Adrenal gland (tissue), 5 donors: Measurements from ENCODE around the gene NRXN3.

Experiments used
- CTCF ChIP-seq, 6 experiments: fragments of 450-650 bp in 4 of 6; fragments of 200-600 bp in 2 of 6; sonication (generic) in 1 of 6; IDR thresholded peaks; 1 replicate in 5 of 6; 2 replicates in 1 of 6; pipeline versions ENCODE4 v1.5.1 to v1.8.0; 2016 to 2021; ENCODE audit warnings: antibody characterized with exemption in 6 of 6, mild to moderate bottlenecking in 2 of 6, moderate library complexity in 1 of 6
- POLR2A ChIP-seq, 2 donors: fragments of 450-650 bp; IDR thresholded peaks; one replicate each; pipeline ENCODE4 v1.6.1; 2017; ENCODE audit warnings: antibody characterized with exemption in 2 of 2, mild to moderate bottlenecking in 2 of 2, moderate library complexity in 1 of 2
- donor health status: DM: no; HTN: no; CAD: no.

DNA sequence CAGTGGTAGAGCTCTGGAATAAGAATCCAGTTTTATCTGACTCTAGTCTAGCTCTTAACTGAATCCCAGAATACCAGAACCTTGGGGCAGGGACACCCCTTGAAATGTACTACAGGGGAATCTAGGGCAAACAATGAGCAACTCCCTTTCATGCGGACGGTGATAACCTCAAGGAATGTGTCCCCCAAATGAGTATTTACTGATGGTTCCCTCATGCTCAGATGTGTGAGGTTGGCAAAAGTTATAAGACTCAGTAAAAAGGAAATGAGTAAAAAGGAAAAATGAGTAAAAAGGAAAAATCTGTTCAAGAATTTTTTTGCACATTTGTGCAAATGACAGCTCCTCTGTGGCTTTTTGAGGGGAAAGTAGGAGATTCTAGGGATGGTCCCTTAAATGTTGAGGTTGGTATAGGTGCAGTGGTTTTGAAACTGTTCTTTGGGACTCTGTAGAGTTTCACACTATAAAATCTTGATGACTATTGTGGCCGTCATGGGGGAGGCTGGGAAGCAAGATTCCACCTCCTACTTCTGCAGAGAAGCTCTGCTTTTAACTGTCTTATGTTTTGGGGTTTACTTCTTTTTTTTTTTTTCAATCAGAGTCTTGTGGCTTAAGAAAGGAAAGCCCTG is 58.6 kb downstream of the NRXN3 start:
- TF ChIP-seq CTCF (IDR thresholded peaks at IDR 0.05) (no peak), POLR2A (IDR thresholded peaks at IDR 0.05) (no peak)
